HG02852 (cell line): ENCODE data around the gene NCKAP5.

Source experiments
- ATAC-seq: cut with Tn5 transposase; IDR thresholded peaks from one replicate; pipeline ENCODE4 v1.9.1; 2021; ENCODE audit warnings: mild to moderate bottlenecking, moderate library complexity; ENCODE audit not compliant: unreplicated experiment

The NCKAP5 gene

GRCh38 chr2:133124446-133124845, 443.8 kb downstream of the NCKAP5 start:
- no peak for ATAC-seq

GRCh38 chr2:133123904-133124303, 444.4 kb downstream of the NCKAP5 start:
- ATAC-seq, result no peak

GRCh38 chr2:133123393-133123792, 444.9 kb downstream of the NCKAP5 start:
- ATAC-seq, result no peak

- no peak for ATAC-seq
Measured at GRCh38 chr2:133122529-133122928, 445.7 kb downstream of the NCKAP5 start.

GRCh38 chr2:133120310-133120709, 448.0 kb downstream of the NCKAP5 start:
- ATAC-seq, result no peak

- no peak for ATAC-seq
Measured at GRCh38 chr2:133110201-133110600, 458.1 kb downstream of the NCKAP5 start.

- ATAC-seq, result no peak
Measured at GRCh38 chr2:133109772-133110171, 458.5 kb downstream of the NCKAP5 start.

GRCh38 chr2:133107058-133107815, 461.0 kb downstream of the NCKAP5 start:
- no peak for ATAC-seq

GRCh38 chr2:133104871-133105270, 463.4 kb downstream of the NCKAP5 start:
- ATAC-seq, result no peak

- ATAC-seq, result no peak
Measured at GRCh38 chr2:133098787-133099186, 469.5 kb downstream of the NCKAP5 start.

- ATAC-seq, result no peak
Measured at GRCh38 chr2:133097666-133098065, 470.6 kb downstream of the NCKAP5 start.

GRCh38 chr2:133092571-133092970, 475.7 kb downstream of the NCKAP5 start:
- ATAC-seq, result no peak

- no peak for ATAC-seq
Measured at GRCh38 chr2:133090358-133090757, 477.9 kb downstream of the NCKAP5 start.

GRCh38 chr2:133086176-133086575, 482.1 kb downstream of the NCKAP5 start:
- ATAC-seq, result no peak

GRCh38 chr2:133085646-133086045, 482.6 kb downstream of the NCKAP5 start:
- no peak for ATAC-seq

GRCh38 chr2:133082034-133082433, 486.2 kb downstream of the NCKAP5 start:
- ATAC-seq, result no peak

- ATAC-seq, result no peak
Measured at GRCh38 chr2:133080822-133081221, 487.4 kb downstream of the NCKAP5 start.

GRCh38 chr2:133078667-133079411, 489.4 kb downstream of the NCKAP5 start:
- ATAC-seq, result no peak

GRCh38 chr2:133077269-133077822, 490.9 kb downstream of the NCKAP5 start:
- no peak for ATAC-seq

- ATAC-seq, result no peak
Measured at GRCh38 chr2:133072837-133073694, 495.2 kb downstream of the NCKAP5 start.

GRCh38 chr2:133063775-133064174, 504.5 kb downstream of the NCKAP5 start:
- ATAC-seq, result no peak
